Prostate gland (tissue), 1 donor: Measurements from ENCODE around the gene SCUBE1.

Experiments used
- POLR2A ChIP-seq: fragments of 450-650 bp; IDR thresholded peaks from one replicate; pipeline ENCODE4 v1.6.1; 2016; ENCODE audit warnings: antibody characterized with exemption, mild to moderate bottlenecking
- POLR2AphosphoS5 ChIP-seq: sonication (generic); formaldehyde crosslinking; IDR thresholded peaks from one replicate; pipeline ENCODE4 v1.6.1; 2017; ENCODE audit warnings: antibody characterized with exemption

GRCh38 chr22:43387815-43388214, 44.6 kb upstream of the SCUBE1 start:
- TF ChIP-seq POLR2A = no peak
- no peak for TF ChIP-seq POLR2AphosphoS5
